HCT116 (cell line): Measurements from ENCODE around the gene CRACR2A. TPM values are rescaled to one million over a fixed set of nuclear protein-coding genes. Genes with fewer than 3 reads are reported as not detected.

ENCODE experiments used
- ATAC-seq: fragments of 200-7000 bp; cut with Tn5 transposase; 2 replicates; pipeline ENCODE4 v1.9.1; 2020; ENCODE audit warnings: mild to moderate bottlenecking, moderate library complexity
- BruUV-seq: library from RNA; stranded (reverse); fragments of 400-500 nt; replicated peaks from 2 replicates; lab custom pipeline; 2021; lab: Mats Ljungman, UMichigan
- CTCF ChIA-PET: fragments of 300-600 bp; sonication (Branson Sonifier 250); formaldehyde crosslinking; loops from one replicate; lab custom pipeline; 2021; ENCODE audit warnings: antibody characterized with exemption; lab: Charles Lee
- POLR2A ChIA-PET: fragments of 300-600, 350-600 bp; sonication (Branson Sonifier 250); formaldehyde crosslinking; loops from one replicate; lab custom pipeline; 2021; ENCODE audit warnings: antibody characterized with exemption; lab: Charles Lee
- RAD21 ChIA-PET, 2 experiments: fragments of 300-600 bp; sonication (Branson Sonifier 250); formaldehyde crosslinking; loops; one replicate each; lab custom pipeline; 2023; ENCODE audit warnings: low total read pairs in 2 of 2; ENCODE audit not compliant: uncharacterized antibody in 2 of 2, unreplicated experiment in 2 of 2, low non-redundant PET in 1 of 2; lab: Charles Lee
- DNase-seq: peaks from one replicate; pipeline ENCODE4 v3.0.0-alpha.2; 2010; ENCODE audit warnings: low read depth, low spot score
- H2AFZ ChIP-seq: fragments of 200-600 bp; shearing (Covaris generic), sonication (generic); 2 replicates; pipeline ENCODE4 v1.6.1; 2017; ENCODE audit warnings: low read depth, mixed run types, mixed read lengths, antibody characterized with exemption, low read length; ENCODE audit not compliant: poor library complexity, severe bottlenecking
- H3K27ac ChIP-seq: 2 replicates; pipeline ENCODE4 v1.5.1; 2012; ENCODE audit warnings: low read depth, low read length
- H3K27me3 ChIP-seq: fragments of 200-600 bp; sonication (generic); 2 replicates; pipeline ENCODE4 v1.6.1; 2016; ENCODE audit warnings: mixed run types, low read length, mixed read lengths; ENCODE audit not compliant: insufficient read depth
- H3K36me3 ChIP-seq, 2 experiments: fragments of 200-500 bp in 1 of 2; fragments of 200-600 bp in 1 of 2; sonication (Bioruptor generic) in 1 of 2; sonication (generic) in 1 of 2; 2 replicates each; pipeline versions ENCODE4 v1.5.1 to v1.6.1; 2014 to 2016; ENCODE audit warnings: low read length in 2 of 2, inconsistent platforms in 1 of 2, mixed read lengths in 1 of 2, mixed run types in 1 of 2; ENCODE audit not compliant: insufficient read depth in 2 of 2, control insufficient read depth in 1 of 2
- H3K4me1 ChIP-seq, 2 experiments: fragments of 200-600 bp in 1 of 2; sonication (generic) in 1 of 2; 2 replicates each; pipeline versions ENCODE4 v1.5.1 to v1.6.1; 2012 to 2017; ENCODE audit warnings: low read length in 2 of 2, inconsistent platforms in 1 of 2, mild to moderate bottlenecking in 1 of 2, mixed read lengths in 1 of 2, mixed run types in 1 of 2, moderate library complexity in 1 of 2; ENCODE audit not compliant: insufficient read depth in 2 of 2, control insufficient read depth in 1 of 2
- H3K4me2 ChIP-seq: fragments of 200-600 bp; sonication (generic); 2 replicates; pipeline ENCODE4 v1.6.1; 2017; ENCODE audit warnings: mixed run types, low read length, mixed read lengths
- H3K4me3 ChIP-seq, 2 experiments: fragments of 200-600 bp in 1 of 2; sonication (generic) in 1 of 2; replicated peaks in 1 of 2; 2 replicates each; pipeline ENCODE4 v1.5.1; 2011 to 2016; ENCODE audit warnings: low read length in 2 of 2, control low read depth in 1 of 2, low read depth in 1 of 2, mild to moderate bottlenecking in 1 of 2, mixed read lengths in 1 of 2, mixed run types in 1 of 2
- H3K79me2 ChIP-seq: fragments of 200-600 bp; sonication (generic); 2 replicates; pipeline ENCODE4 v1.6.1; 2017; ENCODE audit warnings: mild to moderate bottlenecking, mixed run types, low read length, moderate library complexity, mixed read lengths; ENCODE audit not compliant: insufficient read depth
- H3K9ac ChIP-seq: fragments of 200-600 bp; sonication (generic); 2 replicates; pipeline ENCODE4 v1.6.1; 2016; ENCODE audit warnings: low read length, mixed read lengths
- H3K9me2 ChIP-seq: fragments of 200-600 bp; sonication (generic), shearing (Covaris generic); 2 replicates; pipeline ENCODE4 v1.6.1; 2017; ENCODE audit warnings: mixed run types, mild to moderate bottlenecking, moderate library complexity; ENCODE audit not compliant: insufficient read depth
- H3K9me3 ChIP-seq, 2 experiments: fragments of 200-500 bp in 1 of 2; fragments of 200-600 bp in 1 of 2; sonication (Bioruptor generic) in 1 of 2; sonication (generic) in 1 of 2; 2 replicates each; pipeline ENCODE4 v1.6.1; 2014 to 2017; ENCODE audit warnings: low read length in 2 of 2, mixed read lengths in 2 of 2, inconsistent platforms in 1 of 2, low read depth in 1 of 2, mild to moderate bottlenecking in 1 of 2, mixed run types in 1 of 2, moderate library complexity in 1 of 2; ENCODE audit not compliant: control insufficient read depth in 1 of 2, insufficient read depth in 1 of 2
- H4K20me1 ChIP-seq: fragments of 200-600 bp; sonication (generic), shearing (Covaris generic); 2 replicates; pipeline ENCODE4 v1.6.1; 2017; ENCODE audit warnings: mixed run types, mild to moderate bottlenecking, moderate library complexity; ENCODE audit not compliant: insufficient read depth
- JUND ChIP-seq: IDR thresholded peaks from 2 replicates; pipeline ENCODE4 v1.6.1; 2012
- MAX ChIP-seq: IDR thresholded peaks from 2 replicates; pipeline ENCODE4 v1.6.1; 2012
- POLR2A ChIP-seq: IDR thresholded peaks from 2 replicates; pipeline ENCODE4 v1.7.0; 2011; ENCODE audit warnings: borderline replicate concordance; ENCODE audit not compliant: insufficient read depth, insufficient read length; ENCODE audit errors: extremely low read depth
- REST ChIP-seq: IDR thresholded peaks from 2 replicates; pipeline ENCODE4 v1.6.1; 2012; ENCODE audit warnings: low read depth
- SRF ChIP-seq: IDR thresholded peaks from 2 replicates; pipeline ENCODE4 v1.6.1; 2012; ENCODE audit warnings: low read depth
- TCF7L2 ChIP-seq: IDR thresholded peaks from 2 replicates; pipeline ENCODE4 v1.7.0; 2011; ENCODE audit warnings: borderline replicate concordance, inconsistent platforms; ENCODE audit not compliant: insufficient read depth, insufficient read length; ENCODE audit errors: extremely low read depth
- ZNF274 ChIP-seq: fragments of 200-500 bp; sonication (Bioruptor generic); IDR thresholded peaks from 2 replicates; pipeline ENCODE4 v1.6.1; 2014; ENCODE audit warnings: mild to moderate bottlenecking, low read depth, low read length, inconsistent platforms
- intact Hi-C: fragments of 100-400 bp; cut with micrococcal nuclease; formaldehyde crosslinking; loops from 2 replicates; pipeline ENCODE4 v1.10.0; 2022
- total RNA-seq: library from RNA; stranded (reverse); gene quantifications from one replicate; pipeline ENCODE4 v1.2.1, GENCODE V29; 2021; ENCODE audit not compliant: unreplicated experiment
- TF ChIP-seq, protein P1 (sequence below), 3 experiments: fragments of 200-600 bp in 1 of 3; sonication (generic) in 1 of 3; IDR thresholded peaks in 2 of 3; conservative IDR thresholded peaks in 1 of 3; 2 replicates each; pipeline ENCODE4 v1.5.1; 2012 to 2017; ENCODE audit warnings: low read depth in 2 of 3, low read length in 2 of 3, antibody characterized with exemption in 1 of 3, borderline replicate concordance in 1 of 3, control low read depth in 1 of 3, mild to moderate bottlenecking in 1 of 3, mixed read lengths in 1 of 3, mixed run types in 1 of 3, moderate library complexity in 1 of 3; ENCODE audit not compliant: insufficient read depth in 1 of 3

The CRACR2A gene
- total RNA-seq, 1 experiment from 2014 or later, result 18.4 TPM

DNA sequence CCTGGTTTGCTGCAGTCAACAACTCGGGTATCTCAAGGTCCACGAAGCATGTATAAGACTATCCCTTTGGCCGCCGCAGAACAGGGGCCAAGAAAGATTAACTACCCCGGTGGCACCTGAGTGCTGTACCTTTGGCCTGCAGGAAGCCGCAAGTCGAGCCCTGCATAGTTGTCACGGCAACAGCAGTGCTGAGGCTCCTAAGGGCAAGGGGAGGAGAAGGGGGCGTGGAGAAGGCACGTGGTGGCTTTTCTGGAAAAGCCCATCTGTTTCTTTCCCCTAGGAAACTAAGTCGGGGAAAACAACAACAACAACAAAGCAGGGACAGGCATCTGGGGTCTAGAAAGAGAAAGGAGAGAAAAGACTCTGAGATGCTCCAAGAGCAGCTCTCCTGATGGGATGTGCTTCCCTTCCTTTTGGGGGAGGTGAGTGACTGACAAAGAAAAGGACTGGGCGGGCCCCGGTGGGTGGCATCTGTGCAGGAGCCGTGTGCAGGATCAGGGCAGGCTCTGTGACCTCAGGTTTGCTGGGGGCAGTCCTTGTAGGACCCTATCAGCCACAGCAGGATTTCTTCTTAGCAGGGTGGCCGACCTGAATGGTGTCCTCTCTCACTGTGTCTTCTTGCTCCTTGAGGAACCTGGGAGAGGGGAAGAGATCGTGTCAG is 138.0 kb downstream of the CRACR2A start:
- H3K9me2 ChIP-seq, result no peaks in the 10 kb centered on the region
- no peak overlapping the region for H2AFZ ChIP-seq
- H3K36me3 ChIP-seq, result no peaks in the 10 kb centered on the region
- TF ChIP-seq ZNF274 (no peak), POLR2A (no peak), MAX (no peak), REST (no peak), SRF (no peak), TCF7L2 (no peak), JUND (no peak)
- TF ChIP-seq, protein P1, sequence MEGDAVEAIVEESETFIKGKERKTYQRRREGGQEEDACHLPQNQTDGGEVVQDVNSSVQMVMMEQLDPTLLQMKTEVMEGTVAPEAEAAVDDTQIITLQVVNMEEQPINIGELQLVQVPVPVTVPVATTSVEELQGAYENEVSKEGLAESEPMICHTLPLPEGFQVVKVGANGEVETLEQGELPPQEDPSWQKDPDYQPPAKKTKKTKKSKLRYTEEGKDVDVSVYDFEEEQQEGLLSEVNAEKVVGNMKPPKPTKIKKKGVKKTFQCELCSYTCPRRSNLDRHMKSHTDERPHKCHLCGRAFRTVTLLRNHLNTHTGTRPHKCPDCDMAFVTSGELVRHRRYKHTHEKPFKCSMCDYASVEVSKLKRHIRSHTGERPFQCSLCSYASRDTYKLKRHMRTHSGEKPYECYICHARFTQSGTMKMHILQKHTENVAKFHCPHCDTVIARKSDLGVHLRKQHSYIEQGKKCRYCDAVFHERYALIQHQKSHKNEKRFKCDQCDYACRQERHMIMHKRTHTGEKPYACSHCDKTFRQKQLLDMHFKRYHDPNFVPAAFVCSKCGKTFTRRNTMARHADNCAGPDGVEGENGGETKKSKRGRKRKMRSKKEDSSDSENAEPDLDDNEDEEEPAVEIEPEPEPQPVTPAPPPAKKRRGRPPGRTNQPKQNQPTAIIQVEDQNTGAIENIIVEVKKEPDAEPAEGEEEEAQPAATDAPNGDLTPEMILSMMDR (IDR thresholded peaks at IDR 0.05 in 2 of 3, conservative IDR thresholded peaks at IDR 0.05 in 1 of 3; ENCODE audit: borderline replicate concordance in 1 of 3, insufficient read depth in 1 of 3, low read depth in 2 of 3, low read length in 2 of 3), result no peak
- ChIA-PET CTCF (no interaction called here), POLR2A (no interaction called here), RAD21 (no interaction called here)
- H3K27ac ChIP-seq, result no peak overlapping the region
- no peak for ATAC-seq
- intact Hi-C loops, result no loop called here
- no peaks in the 10 kb centered on the region for H3K27me3 ChIP-seq
- no peaks in the 10 kb centered on the region for H3K4me1 ChIP-seq
- no peak overlapping the region for H3K4me3 ChIP-seq
- no peaks in the 10 kb centered on the region for H4K20me1 ChIP-seq
- no peak overlapping the region for H3K9ac ChIP-seq
- no peak overlapping the region for H3K4me2 ChIP-seq
- no peak for DNase-seq
- no peaks in the 10 kb centered on the region for H3K9me3 ChIP-seq
- no peaks in the 10 kb centered on the region for H3K79me2 ChIP-seq
- no TSS peak for BruUV-seq
